GM10266 (cell line): ENCODE data around the gene CMSS1.

ENCODE experiments used
- DNase-seq: peaks from one replicate; pipeline ENCODE4 v3.0.0; 2012; ENCODE audit errors: extremely low spot score
- CTCF ChIP-seq: IDR thresholded peaks from 2 replicates; pipeline ENCODE4 v1.5.1; 2012; ENCODE audit warnings: mild to moderate bottlenecking, low read depth; ENCODE audit not compliant: control insufficient read depth, insufficient read depth; ENCODE audit errors: missing control alignments

CMSS1 gene

DNA sequence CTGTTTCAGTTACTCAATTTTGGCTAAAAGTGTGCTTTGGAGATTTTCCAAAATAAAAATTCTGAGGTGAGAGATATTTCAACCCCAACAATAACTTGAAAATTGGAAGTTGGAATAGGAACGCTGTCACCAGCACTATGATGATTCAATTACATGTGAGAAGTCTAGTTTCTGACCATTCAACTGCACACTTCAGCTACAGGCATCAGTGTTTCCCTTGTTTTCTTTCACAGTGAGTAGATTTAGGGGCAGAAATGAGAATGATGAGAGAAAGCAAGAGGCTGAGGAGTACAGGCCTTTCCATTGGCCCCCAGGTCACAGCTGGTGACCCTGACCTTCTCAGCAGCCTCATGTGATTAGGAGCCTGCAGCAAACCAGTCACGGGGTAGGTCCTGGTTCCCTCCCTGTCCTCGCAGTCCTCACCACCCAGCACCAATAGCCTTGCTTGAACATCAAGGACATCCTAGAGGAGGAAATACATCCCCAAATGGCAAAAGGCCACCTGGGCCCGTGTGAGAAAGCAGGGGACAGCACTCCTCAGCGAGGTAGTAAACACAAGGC is 306.6 kb downstream of the CMSS1 start:
- DNase-seq: no peak
- TF ChIP-seq CTCF: no peak

DNA sequence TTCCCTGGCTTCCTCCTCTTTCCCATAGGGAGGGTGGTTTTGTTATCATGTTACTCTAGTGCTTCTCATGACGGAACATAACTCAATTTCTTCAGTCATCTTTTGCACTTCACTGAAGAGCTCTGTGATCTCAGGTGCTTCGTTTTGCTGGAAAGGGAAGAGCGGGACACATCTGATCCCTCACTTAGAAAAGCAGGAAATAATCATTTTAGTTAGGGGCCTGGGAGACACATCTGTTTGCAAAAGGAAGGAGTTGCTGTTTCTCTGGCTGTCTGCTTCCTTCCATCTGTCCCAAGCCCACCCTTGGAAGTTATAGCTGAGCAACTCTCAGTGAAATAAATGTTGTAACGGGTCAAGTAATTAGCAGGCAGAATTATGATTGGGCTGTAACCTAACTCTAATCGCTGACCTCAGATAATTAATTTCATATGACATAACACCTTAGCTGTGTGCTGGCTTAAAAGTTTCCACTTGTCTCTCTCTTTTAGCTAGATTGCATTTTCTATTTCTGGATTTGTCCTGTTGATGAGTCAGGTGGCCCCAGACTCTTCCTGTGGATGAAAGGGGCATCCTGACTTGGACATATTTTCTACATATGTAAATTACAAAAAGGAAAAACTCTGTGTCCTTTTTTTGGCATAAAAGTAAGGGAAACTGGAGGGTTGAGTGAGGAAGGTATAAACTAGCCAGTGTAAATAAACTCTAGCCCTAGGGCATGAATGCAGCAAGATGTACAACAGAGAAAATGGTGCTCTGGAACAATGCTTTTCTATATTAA is 307.7 kb downstream of the CMSS1 start:
- DNase-seq: no peak
- TF ChIP-seq CTCF: no peak

GRCh38 chr3:100127792-100128191 is 310.1 kb downstream of the CMSS1 start:
- DNase-seq: no peak
- no peak for TF ChIP-seq CTCF

DNA sequence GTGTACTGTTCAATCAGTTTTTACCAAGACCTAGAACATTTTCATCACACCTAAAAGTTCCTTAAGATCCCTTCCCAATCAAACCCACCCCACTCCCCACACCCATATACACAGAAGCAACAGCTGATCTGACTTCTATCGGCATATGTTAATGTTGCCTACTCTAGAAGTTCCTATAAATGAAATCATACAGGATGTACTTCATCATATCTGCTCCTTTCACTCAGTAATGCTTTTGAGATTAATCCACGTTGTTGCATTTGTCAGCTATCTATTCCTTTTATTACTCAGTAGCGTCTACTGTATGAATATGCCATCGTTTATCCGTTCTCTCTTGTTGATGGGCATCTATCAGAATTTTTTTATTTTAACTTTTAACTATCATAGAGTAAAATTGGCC is 310.9 kb downstream of the CMSS1 start:
- no peak for TF ChIP-seq CTCF
- DNase-seq: no peak

- no peak for TF ChIP-seq CTCF
- no peak for DNase-seq
These were observed 312.3 kb downstream of the CMSS1 start for GRCh38 chr3:100129941-100130340.

- no peak for DNase-seq
- no peak for TF ChIP-seq CTCF
These were observed 313.6 kb downstream of the CMSS1 start for GRCh38 chr3:100131241-100131640.

DNA sequence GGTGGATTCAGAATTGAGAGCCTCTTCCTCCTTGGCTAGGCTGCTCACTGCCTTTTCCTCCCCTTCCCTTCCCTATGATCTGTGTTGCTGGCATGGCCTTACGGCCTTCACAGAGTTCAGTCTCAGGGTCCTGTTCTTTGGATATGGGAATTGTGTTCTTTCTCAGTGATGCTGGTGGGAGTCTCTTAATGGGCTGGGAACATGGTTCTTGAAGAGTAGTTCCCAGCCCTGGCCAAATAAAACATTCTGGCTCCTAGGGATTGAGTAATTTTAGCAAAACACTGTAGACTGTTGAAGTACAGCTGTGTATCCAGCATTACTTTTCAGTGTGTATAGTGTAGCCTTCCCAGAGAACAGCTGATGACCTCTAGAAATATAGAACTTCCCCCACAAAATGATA is 319.3 kb downstream of the CMSS1 start:
- TF ChIP-seq CTCF: no peak
- no peak for DNase-seq
